T follicular helper cell (primary cell): Measurements from ENCODE around the gene OR5AN1.
"Not testable (repeated sequence)": the region's sequence is repeated elsewhere in the genome, so short reads cannot be mapped to it uniquely, and the experiment has no call there.

Source experiments
- DNase-seq: peaks from one replicate; pipeline ENCODE4 v3.0.0-alpha.2; 2020; ENCODE audit warnings: low read depth
- total RNA-seq, 2 experiments: gene quantifications; one replicate each; lab custom pipeline; 2026; lab: John Stamatoyannopoulos, UW

The OR5AN1 gene, protein sequence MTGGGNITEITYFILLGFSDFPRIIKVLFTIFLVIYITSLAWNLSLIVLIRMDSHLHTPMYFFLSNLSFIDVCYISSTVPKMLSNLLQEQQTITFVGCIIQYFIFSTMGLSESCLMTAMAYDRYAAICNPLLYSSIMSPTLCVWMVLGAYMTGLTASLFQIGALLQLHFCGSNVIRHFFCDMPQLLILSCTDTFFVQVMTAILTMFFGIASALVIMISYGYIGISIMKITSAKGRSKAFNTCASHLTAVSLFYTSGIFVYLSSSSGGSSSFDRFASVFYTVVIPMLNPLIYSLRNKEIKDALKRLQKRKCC
- 0 reads per million in 2 experiments for total RNA-seq

DNA sequence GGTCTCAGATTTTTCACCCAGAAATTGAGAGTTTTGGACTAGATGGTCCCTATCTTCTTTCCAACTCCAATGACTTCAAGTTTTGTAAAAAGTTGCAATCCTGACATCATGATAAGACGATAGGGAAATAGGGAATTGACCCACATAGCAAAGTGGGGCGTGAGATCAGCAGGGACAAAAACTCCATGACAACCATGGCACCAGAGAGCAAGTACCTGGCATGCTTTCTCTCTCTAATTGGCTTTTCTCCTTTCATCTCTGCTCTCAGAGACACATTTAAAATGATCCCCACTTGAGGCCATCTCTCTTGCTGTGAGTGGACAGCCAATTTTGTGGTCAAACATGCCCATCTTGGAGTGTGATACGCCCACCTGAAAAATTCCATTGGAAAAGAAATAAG lies at the start of gene OR5AN1:
TSS of gene OR5AN1 (plus strand) at position 301 of the 400 bp plus-strand sequence. CDS start 5,564 bp downstream, outside the sequence.
- no peak for DNase-seq

DNA sequence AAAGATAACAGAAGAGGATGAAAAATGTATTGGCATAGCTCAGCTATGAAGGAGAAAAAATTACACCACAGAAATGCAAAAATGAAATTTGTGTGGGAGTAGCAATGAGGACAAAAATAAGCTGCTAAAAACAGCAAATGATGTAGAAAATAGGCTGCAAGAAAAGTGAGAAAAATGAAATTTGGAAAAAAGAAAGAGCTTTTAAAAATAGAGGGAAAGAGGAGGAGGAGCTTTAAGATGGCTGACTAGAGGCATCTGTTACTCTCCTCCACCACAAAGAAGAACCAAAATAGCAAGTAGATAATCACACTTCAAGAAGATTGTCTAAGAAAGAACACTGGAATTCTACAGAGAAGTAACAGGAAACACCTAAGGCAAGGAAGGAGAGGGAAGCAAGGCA lies 23.7 kb upstream of the OR5AN1 start:
- no peak for DNase-seq

DNA sequence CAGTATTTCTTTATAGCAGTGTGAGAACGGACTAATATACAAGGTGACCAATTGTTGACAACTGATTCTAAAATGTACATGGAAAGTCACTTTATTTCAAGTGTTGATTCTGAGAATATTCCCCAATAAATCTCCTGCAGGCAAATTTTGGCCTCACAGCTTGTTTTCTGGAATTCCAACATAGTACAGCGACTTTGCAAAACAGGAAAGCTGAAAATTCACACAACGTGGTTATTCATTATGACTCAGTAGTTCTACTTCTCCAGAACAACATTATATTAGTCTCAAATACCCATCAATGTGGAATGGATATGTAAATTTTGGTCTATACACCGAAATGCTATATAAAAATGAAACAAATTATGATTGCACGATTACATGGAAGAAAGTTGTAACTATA lies 22.5 kb upstream of the OR5AN1 start:
- DNase-seq, result no peak

DNA sequence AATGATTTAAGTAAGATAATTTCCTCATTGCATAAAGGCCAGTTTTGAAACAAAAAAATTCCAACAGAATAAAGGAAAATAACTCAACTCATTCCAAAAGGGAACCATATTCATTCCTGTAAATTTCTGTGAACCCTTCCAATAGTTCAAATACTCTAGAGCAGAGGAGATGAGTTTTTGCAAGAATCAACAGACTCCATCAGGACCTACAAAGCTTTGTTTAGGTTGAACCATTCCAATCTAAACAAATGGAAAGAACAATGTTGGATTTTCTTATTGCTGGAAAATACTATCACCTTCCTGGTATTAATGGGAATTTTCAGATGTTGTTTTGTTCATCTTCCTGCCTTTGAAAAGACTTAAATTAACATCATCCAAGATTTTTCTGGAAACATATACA lies 21.8 kb upstream of the OR5AN1 start:
- no peak for DNase-seq

DNA sequence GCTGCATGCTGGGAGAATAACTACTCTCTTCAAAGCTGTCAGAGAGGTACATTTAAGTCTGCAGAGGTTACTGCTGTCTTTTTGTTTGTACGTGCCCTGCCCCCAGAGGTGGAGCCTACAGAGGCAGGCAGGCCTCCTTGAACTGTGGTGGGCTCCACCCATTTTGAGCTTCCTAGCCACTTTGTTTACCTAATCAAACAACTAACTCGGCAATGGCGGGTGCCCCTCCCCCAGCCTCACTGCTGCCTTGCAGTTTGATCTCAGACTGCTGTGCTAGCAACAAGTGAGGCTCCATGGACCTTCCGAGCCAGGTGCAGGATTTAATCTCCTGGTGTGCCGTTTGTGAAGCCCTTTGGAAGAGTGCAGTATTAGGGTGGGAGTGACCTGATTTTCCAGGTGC lies 9.0 kb upstream of the OR5AN1 start:
- DNase-seq, result not testable (repeated sequence)

DNA sequence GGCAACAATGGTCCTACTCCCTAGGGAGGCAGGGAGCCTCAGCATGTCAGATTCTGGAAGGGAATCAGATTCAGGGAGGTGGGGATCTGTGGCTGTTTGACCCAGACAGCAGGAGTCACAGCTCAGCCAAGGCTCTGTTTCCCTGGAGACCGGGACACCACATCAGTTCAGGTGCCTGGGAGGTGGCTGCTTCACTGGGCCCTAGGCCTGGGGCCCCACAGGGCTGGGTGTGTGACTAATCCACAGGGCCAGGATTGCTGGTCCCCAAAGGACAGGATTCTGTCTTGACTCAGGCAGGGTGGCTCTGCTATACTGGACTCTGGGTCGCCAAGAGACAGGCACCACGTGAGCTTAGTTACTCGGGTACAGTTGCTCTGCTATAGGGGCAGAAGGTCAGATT lies 3.5 kb upstream of the OR5AN1 start:
- no peak for DNase-seq

DNA sequence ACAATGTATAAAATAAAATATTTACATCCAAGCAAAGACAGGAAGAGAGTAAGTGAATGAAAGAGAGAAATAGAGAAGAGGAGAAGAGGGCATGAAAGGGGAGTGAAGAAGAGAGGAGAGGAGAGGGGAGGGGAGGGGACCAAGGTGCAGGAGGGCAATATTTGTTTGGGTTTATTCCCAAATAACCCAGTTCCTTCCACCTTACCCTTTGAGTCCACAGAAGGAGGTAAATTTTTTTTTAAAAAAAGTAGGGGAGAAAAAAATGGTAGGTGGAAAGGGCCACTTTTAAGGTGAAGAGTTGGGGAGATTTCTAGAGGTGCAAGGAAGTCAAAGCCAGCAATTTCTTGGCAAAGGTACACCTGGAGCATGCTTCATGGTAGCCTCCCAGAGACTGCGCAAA lies 2.1 kb upstream of the OR5AN1 start:
- DNase-seq, result no peak

DNA sequence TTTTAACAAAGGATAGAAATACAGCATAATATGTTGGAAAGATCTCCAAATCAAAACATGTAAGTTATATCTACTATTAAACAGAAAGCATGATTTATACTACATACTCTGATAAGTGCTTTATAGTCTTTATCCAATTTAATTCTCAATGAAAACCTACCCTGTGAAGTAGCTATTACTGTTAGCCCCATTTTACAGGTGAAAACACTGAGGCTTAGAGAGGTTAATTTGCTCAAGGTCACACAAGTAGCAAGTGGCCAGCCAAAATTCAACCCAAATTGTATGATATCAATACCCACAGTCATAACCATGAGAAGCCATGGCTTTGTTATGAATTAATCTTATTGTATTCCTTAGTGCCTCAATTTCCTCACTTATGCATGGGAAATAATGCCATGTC lies 675 bp upstream of the OR5AN1 start:
- no peak for DNase-seq

DNA sequence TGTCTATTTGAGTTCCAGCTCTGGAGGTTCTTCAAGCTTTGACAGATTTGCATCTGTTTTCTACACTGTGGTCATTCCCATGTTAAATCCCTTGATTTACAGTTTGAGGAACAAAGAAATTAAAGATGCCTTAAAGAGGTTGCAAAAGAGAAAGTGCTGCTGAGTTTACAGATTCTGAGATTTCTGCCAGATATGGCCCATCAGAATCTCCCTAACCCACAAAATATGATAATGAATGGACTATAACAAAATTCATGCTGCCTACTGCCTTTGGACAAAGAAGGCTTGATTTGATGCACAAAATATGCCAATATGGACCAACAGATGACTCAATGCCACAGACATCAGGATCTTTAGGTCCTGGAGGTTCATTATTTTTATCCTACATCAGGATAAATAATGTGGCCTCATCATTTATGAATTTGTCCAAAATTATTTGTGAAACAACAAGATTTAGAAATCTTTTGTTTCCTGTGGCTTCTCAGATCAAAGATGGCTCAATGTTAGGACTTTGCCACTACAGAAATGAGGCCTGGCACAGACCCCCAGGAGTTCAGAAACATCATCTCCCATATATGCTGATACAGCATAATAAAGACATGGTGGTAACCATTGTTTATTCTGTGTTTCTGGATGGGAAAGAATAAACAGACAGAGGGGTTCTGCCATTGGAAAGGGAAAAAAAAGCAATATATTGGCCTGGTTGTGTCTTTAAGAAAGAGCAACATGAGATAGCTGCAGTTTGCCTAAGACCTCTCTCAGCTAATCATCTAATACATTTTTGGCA lies 6.7 kb downstream of the OR5AN1 start:
- DNase-seq, result no peak

DNA sequence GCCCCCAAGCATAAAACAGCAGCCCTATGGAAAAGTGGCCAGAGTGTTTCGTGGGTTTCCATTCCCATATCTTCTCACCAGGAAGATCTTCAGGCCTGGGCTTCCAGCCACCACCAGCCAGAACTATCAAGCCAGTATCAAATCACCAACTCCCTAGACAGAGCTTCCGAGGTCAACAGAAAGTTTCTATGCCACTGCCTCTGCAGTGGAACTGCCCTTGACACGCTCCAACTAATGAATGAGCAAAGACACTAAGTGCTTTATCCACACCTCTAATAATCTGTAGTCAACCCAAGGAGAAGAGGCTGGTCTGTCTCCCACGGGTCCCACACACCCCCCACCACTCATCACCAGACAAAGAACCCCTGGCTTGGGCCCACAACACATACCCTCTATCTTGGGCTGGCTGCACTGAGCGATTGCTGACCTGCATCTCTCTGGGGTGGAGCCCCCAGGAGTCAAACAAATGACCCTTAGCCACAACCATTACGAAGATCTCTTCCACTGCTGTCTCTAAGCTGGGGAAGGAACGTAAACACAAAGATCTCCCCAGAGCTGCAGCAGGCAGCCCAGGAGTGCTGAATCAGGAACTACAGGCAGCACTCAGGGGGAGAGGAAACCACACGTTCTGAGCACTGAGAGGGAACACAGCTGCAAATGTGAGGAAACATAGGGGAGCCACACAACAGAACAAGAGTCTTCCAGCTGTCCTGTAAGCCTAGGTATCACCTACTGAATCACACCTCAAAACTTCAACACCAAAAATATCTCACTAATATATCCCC lies 9.7 kb downstream of the OR5AN1 start:
- no peak for DNase-seq

DNA sequence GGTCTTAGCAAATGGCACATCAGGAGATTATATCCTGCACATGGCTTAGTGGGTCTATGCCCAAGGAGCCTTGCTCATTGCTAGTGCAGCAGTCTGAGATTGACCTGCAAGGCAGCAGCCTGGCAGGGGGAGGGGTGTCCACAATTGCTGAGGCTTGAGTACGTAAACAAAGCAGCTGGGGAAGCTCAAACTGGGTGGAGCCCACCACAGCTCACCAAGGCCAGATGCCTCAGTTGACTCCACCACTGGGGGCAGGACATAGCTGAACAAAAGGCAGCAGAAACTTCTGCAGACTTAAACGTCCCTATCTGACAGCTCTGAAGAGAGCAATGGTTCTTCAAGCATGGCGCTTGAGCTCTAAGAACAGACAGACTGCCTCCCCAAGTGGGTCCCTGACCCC lies 13.6 kb downstream of the OR5AN1 start:
- DNase-seq, result not testable (repeated sequence)

DNA sequence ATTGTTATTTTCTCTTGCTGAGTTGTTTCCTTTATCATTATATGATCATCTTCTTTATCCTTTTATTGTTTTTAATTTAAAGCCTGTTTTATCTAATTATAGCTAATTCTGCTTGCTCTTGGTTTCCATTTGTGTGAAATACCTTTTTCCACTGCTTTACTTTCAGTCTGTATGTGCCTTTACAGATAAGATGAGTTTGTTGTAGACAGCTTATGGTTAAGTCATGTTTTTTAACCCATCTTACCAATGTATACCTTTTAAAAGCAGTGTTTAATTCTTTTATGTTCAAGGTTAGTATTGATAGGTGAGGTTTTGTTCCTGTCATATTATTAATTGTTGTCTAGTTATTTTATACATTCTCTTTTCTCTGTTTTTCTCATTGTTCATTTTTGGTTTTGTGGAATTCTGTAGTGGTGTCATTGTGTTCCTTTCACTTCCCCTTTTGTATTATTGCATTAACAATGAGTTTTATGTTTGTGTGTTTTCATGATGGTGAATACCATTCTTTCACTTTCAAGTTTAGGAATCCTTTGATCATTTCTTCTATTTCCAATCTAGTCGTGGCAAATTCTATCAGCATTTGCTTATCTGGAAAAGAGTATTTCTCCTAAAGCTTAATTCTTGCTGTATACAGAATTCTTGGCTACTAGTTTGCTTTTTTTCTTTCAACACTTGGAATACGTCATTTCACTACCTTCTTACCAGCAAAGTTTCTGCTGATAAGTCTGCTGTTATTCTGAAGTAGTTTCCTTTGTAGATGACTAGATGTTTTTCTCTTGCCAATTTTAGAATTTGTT lies 21.8 kb downstream of the OR5AN1 start:
- no peak for DNase-seq

DNA sequence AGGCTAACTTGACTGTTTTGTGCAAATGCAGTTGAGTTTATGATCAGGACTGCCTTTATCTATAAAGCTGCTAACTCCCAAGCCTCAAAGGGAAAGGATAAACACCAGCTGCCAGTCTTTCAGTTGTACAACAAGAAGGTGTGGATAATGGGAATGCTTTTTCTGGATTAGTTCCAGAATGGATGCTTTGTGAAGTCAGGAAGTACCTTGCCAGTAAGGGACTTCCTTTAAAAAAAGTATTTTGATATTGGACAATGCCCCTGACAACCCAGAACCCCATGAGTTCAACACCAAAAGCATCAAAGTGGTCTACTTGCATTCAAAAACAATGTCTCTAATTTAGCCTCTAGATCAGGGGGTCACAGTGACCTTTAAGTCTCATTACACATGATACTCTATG lies 35.5 kb downstream of the OR5AN1 start:
- DNase-seq, result no peak

DNA sequence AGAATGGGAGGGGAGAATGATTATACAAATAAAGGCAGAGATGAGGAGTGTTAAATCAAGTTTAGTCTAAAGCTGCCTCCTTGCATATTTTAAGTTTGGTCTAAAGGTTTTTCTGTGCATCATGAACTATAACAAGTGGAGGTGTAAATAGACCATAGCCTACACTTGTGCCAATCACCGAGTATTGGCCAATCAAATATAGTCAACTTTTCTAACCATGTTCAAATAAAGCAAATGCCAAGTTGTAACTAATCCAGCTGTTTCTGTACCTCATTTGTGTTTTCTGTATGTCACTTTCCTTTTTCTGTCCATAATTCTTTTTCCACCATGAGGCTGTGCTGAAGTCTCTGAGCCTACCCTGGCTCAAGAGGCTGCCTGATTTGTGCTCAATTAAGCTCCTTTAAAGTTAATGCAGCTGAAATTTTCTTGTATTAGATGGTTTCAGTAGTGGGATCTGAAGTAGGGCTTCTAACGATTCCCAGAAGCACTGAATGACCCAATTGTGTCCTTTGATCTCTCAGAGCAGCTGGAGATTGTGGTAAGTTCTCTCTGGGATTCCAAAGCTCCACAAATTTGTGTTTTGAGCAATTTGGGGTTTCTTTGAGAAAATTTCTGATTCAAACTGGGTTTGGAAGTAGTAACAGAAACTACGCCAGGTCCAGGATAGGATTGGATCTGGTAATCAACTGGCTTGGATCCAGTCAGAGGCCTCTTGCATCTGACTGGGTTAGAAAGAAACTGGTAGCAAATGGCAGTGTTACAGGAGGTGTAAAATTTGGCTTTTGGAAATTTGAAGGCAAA lies 42.0 kb downstream of the OR5AN1 start:
- DNase-seq, result no peak

DNA sequence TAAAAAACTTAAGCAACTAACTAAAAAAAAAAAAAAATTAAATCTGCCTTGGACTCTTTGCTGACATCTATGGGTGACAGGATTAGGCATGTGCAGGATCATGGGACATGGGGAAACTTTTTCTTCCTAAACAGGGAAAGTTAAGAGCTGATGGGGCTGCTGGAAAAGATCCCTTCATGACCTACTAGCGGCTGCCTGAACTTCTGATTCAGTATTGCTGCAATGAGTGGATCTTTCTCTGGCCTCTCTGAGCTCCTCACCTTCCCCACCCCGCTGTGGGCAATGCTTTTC lies 42.5 kb downstream of the OR5AN1 start:
- DNase-seq, result no peak

DNA sequence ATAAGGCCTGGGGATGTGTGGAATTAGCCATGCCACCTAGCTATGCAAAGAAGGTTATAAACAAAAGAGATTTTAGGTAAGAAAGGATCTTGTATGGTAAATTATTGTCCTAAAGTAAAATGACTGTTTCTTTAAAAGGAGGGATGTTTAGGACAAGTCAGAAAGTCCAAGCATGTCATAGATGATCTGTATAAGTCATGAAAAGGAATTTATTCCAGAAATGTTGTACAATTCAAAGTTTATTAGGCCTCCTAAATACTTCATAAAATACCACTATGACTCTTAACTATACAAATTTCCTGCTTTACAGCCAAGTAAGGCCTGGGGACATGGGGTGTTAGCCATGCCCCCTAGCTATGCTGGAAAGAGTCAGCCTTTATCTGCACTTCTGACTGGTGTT lies 44.9 kb downstream of the OR5AN1 start:
- no peak for DNase-seq

DNA sequence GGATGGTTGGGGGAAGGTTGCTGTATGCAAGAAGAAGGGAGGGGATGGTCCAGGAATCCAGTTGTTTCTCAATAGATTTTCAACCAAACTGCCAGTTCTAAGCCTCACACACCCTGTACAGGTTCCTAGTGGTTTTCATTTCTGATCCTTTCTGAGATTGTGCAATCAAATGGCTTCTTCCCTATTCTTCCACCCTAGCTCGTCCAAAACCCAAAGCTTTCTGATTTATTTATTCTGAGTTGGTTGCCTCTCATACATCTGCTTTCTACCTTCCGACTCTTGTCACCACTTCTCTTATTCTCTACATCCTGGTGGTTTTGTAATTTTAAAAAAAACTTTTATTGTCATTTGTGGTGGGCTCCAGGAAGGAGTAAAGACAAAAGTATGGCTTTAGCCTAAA lies 55.0 kb downstream of the OR5AN1 start:
- DNase-seq, result no peak

DNA sequence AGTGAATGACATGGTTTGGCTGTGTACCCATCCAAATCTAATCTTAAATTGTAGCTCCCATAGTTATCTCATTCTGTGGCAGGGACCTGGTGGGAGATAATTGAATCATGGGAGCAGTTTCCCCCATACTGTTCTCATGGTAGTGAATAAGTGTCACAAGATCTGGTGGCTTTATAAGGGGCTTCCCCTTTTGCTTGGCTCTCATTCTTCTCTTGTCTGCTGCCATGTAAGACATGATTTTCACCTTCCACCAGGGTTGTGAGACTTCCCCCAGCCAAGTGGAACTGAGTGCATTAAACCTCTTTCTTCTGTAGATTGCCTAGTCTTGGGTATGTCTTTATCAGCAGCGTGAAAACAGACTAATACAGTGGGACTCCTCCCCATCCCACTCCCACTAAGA lies 56.4 kb downstream of the OR5AN1 start:
- DNase-seq, result no peak

DNA sequence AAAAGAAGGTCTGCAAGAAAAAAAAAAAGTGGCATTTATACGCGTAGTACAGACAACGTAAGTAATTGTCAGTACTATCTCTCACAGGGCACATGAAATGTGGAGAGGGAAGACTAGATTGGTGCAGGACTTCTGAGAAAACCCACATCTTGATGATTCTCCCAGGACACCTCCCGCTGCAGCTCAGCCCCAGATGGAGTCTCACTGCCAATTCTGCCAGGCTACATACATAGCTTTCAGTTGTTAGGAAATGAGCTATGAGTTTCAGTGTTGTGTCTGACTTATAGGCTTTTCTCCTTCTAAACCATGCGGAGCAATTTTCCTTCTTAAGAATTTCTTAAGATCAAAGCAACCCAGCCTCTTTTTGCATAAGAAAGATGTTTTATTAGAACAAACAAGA lies 57.9 kb downstream of the OR5AN1 start:
- DNase-seq, result no peak

DNA sequence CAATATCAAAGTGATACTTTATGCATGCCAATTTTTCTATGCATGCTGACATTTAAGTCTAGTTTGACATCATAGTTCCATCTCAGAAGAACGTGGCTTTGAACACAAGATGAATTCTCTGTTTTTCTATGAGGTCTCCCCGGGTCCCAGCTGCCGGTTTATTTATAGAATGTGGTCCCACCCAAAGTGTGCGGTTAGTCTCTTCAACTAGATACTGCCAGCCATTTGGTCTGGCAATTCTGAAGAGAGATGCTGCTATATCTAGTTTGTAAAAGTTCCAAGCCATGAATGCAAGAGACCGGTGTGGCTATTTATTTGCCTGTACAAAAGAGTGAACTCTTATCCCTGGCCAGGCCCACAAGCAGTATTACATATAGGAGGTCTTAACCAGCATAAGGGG lies 58.3 kb downstream of the OR5AN1 start:
- no peak for DNase-seq

DNA sequence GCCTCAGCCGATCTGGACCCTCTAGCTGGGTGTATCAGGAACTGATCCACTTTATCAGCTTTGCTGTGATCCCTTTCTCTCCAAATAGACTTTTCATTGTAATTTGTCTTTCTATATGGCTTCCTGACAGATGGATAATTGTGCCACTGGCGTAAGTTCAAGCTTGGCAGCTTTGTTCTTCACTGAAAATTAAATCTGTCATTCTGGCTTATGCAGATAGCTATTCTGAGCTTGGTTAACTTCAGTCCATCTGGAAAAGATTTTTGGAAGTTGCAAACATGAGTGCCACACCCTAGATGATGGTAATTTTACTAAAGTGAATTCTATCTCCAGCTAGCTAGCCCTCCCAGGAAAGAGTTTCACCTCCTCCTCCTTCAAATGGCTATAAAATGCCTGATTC lies 59.5 kb downstream of the OR5AN1 start:
- DNase-seq, result no peak
